ENCODE data around the gene MSH2.

DNA sequence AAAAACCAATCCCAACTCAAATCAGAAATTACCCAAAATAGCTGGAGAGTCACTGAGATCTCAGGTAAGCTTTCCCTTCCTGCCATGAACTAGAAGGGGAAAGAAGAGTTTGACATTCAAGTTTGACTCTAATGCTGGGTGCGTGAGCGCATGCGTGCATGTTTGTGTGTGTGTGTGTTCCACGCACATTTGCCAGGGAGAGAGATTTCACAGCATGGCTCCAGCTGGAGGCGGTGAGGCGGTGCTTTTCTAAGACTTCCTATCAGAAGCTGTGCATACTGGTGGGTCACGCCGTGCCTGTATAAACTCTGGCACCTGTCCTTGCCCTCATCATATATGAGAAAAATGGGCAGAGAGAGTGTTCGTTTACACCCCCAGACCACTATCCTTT lies 116.2 kb downstream of the MSH2 start:
- TF ChIP-seq POLR2A (IDR thresholded peaks at IDR 0.05; ENCODE audit: low read length) (no peak), GATA1 (IDR thresholded peaks at IDR 0.05; ENCODE audit: low read depth, low read length) (no peak)

All from erythroblast (primary cell).